CD4-positive, alpha-beta memory T cell (primary cell): ENCODE data around the gene GRIN1. TPM values are rescaled to one million over a fixed set of nuclear protein-coding genes. Genes with fewer than 3 reads are reported as not detected.

Source experiments
- CTCF ChIA-PET: fragments of 350-600 bp; sonication (Branson Sonifier 250); formaldehyde crosslinking; loops from one replicate; lab custom pipeline; 2021; ENCODE audit warnings: inconsistent platforms; ENCODE audit not compliant: partially characterized antibody; lab: Charles Lee
- POLR2A ChIA-PET: fragments of 350-600 bp; sonication (Branson Sonifier 250); formaldehyde crosslinking; loops from one replicate; lab custom pipeline; 2021; ENCODE audit not compliant: partially characterized antibody; lab: Charles Lee
- DNase-seq, 5 donors: peaks; one replicate each; pipeline versions ENCODE4 v3.0.0 to v3.0.0-alpha.2; 2020 to 2022; ENCODE audit warnings: mixed read lengths in 1 of 5
- H3K27ac ChIP-seq: one replicate; pipeline ENCODE4 v1.7.0; 2013; ENCODE audit warnings: low read depth, low read length
- H3K27me3 ChIP-seq: 2 replicates; pipeline ENCODE4 v1.7.0; 2013; ENCODE audit warnings: mild to moderate bottlenecking, low read length, moderate library complexity; ENCODE audit not compliant: insufficient read depth
- H3K36me3 ChIP-seq: 2 replicates; pipeline ENCODE4 v1.7.0; 2013; ENCODE audit warnings: mild to moderate bottlenecking, low read length, moderate library complexity; ENCODE audit not compliant: insufficient read depth
- H3K4me1 ChIP-seq: 2 replicates; pipeline ENCODE4 v1.7.0; 2013; ENCODE audit warnings: mild to moderate bottlenecking, low read length, moderate library complexity; ENCODE audit not compliant: insufficient read depth
- H3K4me3 ChIP-seq, 2 donors: one replicate each; pipeline ENCODE4 v1.7.0; 2013; ENCODE audit warnings: low read length in 2 of 2, mild to moderate bottlenecking in 1 of 2
- H3K9me3 ChIP-seq, 2 donors: one replicate each; pipeline ENCODE4 v1.7.0; 2013; ENCODE audit warnings: low read length in 2 of 2, control low read depth in 1 of 2; ENCODE audit not compliant: control insufficient read depth in 1 of 2
- H3K27ac Mint-ChIP-seq, 7 donors: one replicate each; pipeline ENCODE4 v1.8.0; 2020 to 2021; ENCODE audit warnings: mixed read lengths in 7 of 7, mild to moderate bottlenecking in 6 of 7, inconsistent platforms in 3 of 7, moderate library complexity in 3 of 7
- H3K27me3 Mint-ChIP-seq, 2 donors: one replicate each; pipeline ENCODE4 v1.8.0; 2020 to 2021; ENCODE audit warnings: mixed read lengths in 2 of 2
- H3K36me3 Mint-ChIP-seq, 2 donors: one replicate each; pipeline ENCODE4 v1.8.0; 2020 to 2021; ENCODE audit warnings: mixed read lengths in 2 of 2, inconsistent platforms in 1 of 2, mild to moderate bottlenecking in 1 of 2
- H3K4me1 Mint-ChIP-seq, 4 donors: one replicate each; pipeline ENCODE4 v1.8.0; 2020 to 2021; ENCODE audit warnings: mixed read lengths in 4 of 4, mild to moderate bottlenecking in 1 of 4
- H3K4me3 Mint-ChIP-seq, 8 donors: one replicate each; pipeline ENCODE4 v1.8.0; 2020 to 2021; ENCODE audit warnings: mixed read lengths in 8 of 8, mild to moderate bottlenecking in 7 of 8, moderate library complexity in 6 of 8, inconsistent platforms in 3 of 8
- H3K9me3 Mint-ChIP-seq, 8 donors: one replicate each; pipeline ENCODE4 v1.8.0; 2020 to 2021; ENCODE audit warnings: mixed read lengths in 8 of 8, mild to moderate bottlenecking in 5 of 8, inconsistent platforms in 3 of 8, moderate library complexity in 1 of 8
- intact Hi-C: fragments of 100-400 bp; cut with micrococcal nuclease; formaldehyde crosslinking; loops from one replicate; pipeline ENCODE4 v1.15.1; 2023
- polyA plus RNA-seq, 2 donors: library from polyadenylated mRNA; unstranded; fragments of 300-500 nt; fragmentation: Illumina TruSeq; gene quantifications; one replicate each; pipeline ENCODE4 v1.2.3, GENCODE V29; 2021
- total RNA-seq, 2 experiments: library from RNA; stranded (reverse); gene quantifications; one replicate each; pipeline ENCODE4 v1.2.3, GENCODE V29; 2021

Gene GRIN1
- total and polyA plus RNA-seq, 4 experiments from 2014 or later, result not detected

DNA sequence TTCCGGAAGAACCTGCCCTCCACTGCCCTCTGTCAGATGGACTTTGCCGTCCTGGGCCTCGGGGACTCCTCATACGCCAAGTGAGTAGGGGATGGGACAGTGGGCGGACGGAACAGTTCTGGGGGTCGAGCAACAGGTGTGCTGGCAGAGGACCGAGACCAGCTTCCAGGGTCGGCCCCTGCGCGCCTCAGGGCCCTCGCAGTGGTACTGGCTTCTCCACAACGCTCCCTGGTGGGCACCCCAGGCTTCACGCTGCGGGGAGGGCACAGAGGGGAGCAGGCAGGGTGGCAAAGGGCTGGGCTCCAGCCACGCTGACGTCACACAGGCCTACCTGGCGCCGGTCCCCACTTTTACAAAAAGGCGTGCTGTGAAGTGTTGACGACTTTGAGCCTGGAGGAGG, 73.6 kb downstream of the GRIN1 start:
- ChIA-PET CTCF (no interaction called here), POLR2A (no interaction called here)
- Histone ChIP-seq H3K4me3 (no peak overlapping the region), H3K27ac (no peak overlapping the region), H3K9me3 (no peaks in the 10 kb centered on the region), H3K36me3 (no peaks in the 10 kb centered on the region), H3K27me3 (no peaks in the 10 kb centered on the region), H3K4me1 (no peaks in the 10 kb centered on the region)
- Mint-ChIP-seq H3K27me3 (no peaks in the 10 kb centered on the region), H3K4me1 (peaks cover under 1 to 7% (median 5%) of the 10 kb centered on the region in 4 donors), H3K9me3 (no peaks in the 10 kb centered on the region), H3K4me3 (no peak overlapping the region), H3K27ac (no peak overlapping the region), H3K36me3 (peaks cover 2 to 6% of the 10 kb centered on the region in 2 donors)
- intact Hi-C loops, result no loop called here
- no peak for DNase-seq

DNA sequence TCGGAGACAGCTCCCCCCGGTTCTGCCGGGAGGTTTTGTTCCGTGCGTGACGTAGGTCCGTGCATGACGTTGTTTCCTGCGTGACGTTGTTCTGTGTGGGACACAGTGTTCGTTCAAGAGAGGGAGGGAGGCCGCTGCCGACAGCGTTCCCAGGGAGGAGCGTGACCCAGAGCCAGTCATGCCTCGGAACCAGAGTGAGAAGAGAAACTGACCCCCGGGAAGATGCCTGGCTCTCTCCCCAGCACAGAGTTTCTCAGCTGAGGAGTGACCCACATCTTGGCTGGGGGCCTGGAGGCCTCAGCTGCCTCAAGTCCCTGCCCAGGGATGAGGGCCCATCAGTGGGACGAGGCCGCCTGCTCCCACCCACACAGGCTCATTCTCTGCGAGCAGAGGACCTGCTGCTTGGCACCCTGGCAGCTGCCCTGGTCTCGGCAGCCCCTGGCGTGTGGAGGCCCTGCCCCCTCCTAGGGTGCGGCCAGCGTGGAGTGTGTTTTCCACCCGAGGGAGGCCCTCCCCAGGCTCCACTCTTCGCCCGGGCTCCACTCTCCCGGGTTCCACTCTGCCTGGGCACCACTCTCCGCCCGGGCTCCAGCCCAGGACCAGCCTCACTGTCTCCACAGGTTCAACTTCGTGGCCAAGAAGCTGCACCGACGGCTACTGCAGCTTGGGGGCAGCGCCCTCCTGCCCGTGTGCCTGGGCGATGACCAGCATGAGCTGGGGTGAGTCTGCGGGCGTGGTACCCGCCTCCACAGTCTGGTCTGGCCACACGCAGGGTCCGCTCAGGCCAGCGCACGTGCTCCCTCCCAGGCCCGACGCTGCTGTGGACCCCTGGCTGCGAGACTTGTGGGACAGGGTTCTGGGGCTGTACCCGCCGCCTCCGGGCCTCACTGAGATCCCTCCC, 74.5 kb downstream of the GRIN1 start:
- no peaks in the 10 kb centered on the region for H3K4me1 ChIP-seq
- Mint-ChIP-seq H3K27ac (peak overlapping the region in 1 of 7 donors; percentile 27), H3K36me3 (peaks cover 0 to 4% of the 10 kb centered on the region in 2 donors), H3K9me3 (no peaks in the 10 kb centered on the region), H3K4me3 (no peak overlapping the region), H3K27me3 (no peaks in the 10 kb centered on the region), H3K4me1 (peaks cover 0 to 4% (median 2%) of the 10 kb centered on the region in 4 donors)
- CTCF ChIA-PET, result no interaction called here
- POLR2A ChIA-PET, result interaction anchor here (1.6 kb wide), 1 partner anchor 8 kb away, joined by 7 read pairs; the partner anchor contains the start of genes NDOR1 and TMEM203
- no peak overlapping the region for H3K27ac ChIP-seq
- no peak for DNase-seq
- intact Hi-C loops, result no loop called here
- no peaks in the 10 kb centered on the region for H3K36me3 ChIP-seq
- H3K4me3 ChIP-seq, result no peak overlapping the region
- H3K9me3 ChIP-seq, result no peaks in the 10 kb centered on the region
- H3K27me3 ChIP-seq, result no peaks in the 10 kb centered on the region

DNA sequence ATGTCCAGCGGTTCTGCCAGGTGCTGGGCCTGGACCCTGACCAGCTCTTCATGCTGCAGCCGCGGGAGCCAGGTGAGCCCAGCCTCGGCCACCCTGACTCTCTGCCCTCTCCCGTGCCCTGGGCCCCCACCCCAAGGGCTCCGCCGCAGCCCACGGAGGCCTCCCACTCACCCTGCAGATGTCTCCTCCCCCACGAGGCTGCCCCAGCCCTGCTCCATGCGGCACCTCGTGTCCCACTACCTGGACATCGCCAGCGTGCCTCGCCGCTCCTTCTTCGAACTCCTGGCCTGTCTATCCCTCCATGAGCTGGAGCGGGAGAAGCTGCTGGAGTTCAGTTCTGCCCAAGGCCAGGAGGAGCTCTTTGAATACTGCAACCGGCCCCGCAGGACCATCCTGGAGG, 75.7 kb downstream of the GRIN1 start:
- Histone ChIP-seq H3K4me3 (no peak overlapping the region), H3K27ac (no peak overlapping the region), H3K36me3 (no peaks in the 10 kb centered on the region), H3K27me3 (no peaks in the 10 kb centered on the region), H3K4me1 (no peaks in the 10 kb centered on the region), H3K9me3 (no peaks in the 10 kb centered on the region)
- POLR2A ChIA-PET, result interaction anchor here (1.6 kb wide), 1 partner anchor 9 kb away, joined by 7 read pairs; the partner anchor contains the start of genes NDOR1 and TMEM203
- intact Hi-C loops, result no loop called here
- peaks cover 0 to 1% (median 0%) of the 10 kb centered on the region in 4 donors for H3K4me1 Mint-ChIP-seq
- CTCF ChIA-PET, result interaction anchor here (3.0 kb wide), 1 partner anchor 22 kb away, joined by 10 read pairs; no protein-coding TSS in a partner anchor
- no peaks in the 10 kb centered on the region for H3K9me3 Mint-ChIP-seq
- H3K27me3 Mint-ChIP-seq, result no peaks in the 10 kb centered on the region
- peak overlapping the region in 1 of 7 donors; percentile 27 for H3K27ac Mint-ChIP-seq
- no peaks in the 10 kb centered on the region for H3K36me3 Mint-ChIP-seq
- DNase-seq, result no peak
- H3K4me3 Mint-ChIP-seq, result no peak overlapping the region

- H3K27ac Mint-ChIP-seq, result peak overlapping the region in 1 of 7 donors; percentile 27
Measured at GRCh38 chr9:137215196-137215986, 76.4 kb downstream of the GRIN1 start.

GRCh38 chr9:137216188-137216965, 77.4 kb downstream of the GRIN1 start:
- CTCF ChIA-PET, result interaction anchor here (1.6 to 3.0 kb wide), 2 partner anchors 20 to 25 kb away, joined by 4 to 10 read pairs; no protein-coding TSS in a partner anchor
- H3K27ac Mint-ChIP-seq, result no peak overlapping the region
- H3K4me1 ChIP-seq, result no peaks in the 10 kb centered on the region
- H3K9me3 Mint-ChIP-seq, result no peaks in the 10 kb centered on the region
- no peak overlapping the region for H3K4me3 Mint-ChIP-seq
- intact Hi-C loops, result no loop called here
- H3K36me3 ChIP-seq, result no peaks in the 10 kb centered on the region
- no peaks in the 10 kb centered on the region for H3K27me3 Mint-ChIP-seq
- H3K4me3 ChIP-seq, result no peak overlapping the region
- POLR2A ChIA-PET, result interaction anchor here (0.8 to 2.0 kb wide), 3 partner anchors 16 to 104 kb away, joined by 3 to 7 read pairs (median 3); partner anchors contain the start of gene TPRN
- no peaks in the 10 kb centered on the region for H3K9me3 ChIP-seq
- no peak overlapping the region for H3K27ac ChIP-seq
- H3K4me1 Mint-ChIP-seq, result no peaks in the 10 kb centered on the region
- no peaks in the 10 kb centered on the region for H3K36me3 Mint-ChIP-seq
- no peaks in the 10 kb centered on the region for H3K27me3 ChIP-seq
- DNase-seq, result no peak

More at GRCh38 chr9:137215196-137215986, 76.4 kb downstream of the GRIN1 start:
- ChIA-PET CTCF (interaction anchor here (1.6 to 3.0 kb wide), 2 partner anchors 21 to 24 kb away, joined by 4 to 10 read pairs; no protein-coding TSS in a partner anchor), POLR2A (interaction anchor here (0.8 to 1.6 kb wide), 2 partner anchors 10 to 30 kb away, joined by 3 to 7 read pairs; partner anchors contain the start of genes NDOR1 and TMEM203)
- Histone ChIP-seq H3K36me3 (no peaks in the 10 kb centered on the region), H3K9me3 (no peaks in the 10 kb centered on the region), H3K27me3 (no peaks in the 10 kb centered on the region), H3K4me1 (no peaks in the 10 kb centered on the region), H3K4me3 (no peak overlapping the region), H3K27ac (no peak overlapping the region)
- no peaks in the 10 kb centered on the region for H3K27me3 Mint-ChIP-seq
- H3K36me3 Mint-ChIP-seq, result no peaks in the 10 kb centered on the region
- H3K4me3 Mint-ChIP-seq, result no peak overlapping the region
- DNase-seq, result no peak
- peaks cover 0 to 1% (median 0%) of the 10 kb centered on the region in 4 donors for H3K4me1 Mint-ChIP-seq
- intact Hi-C loops, result no loop called here
- H3K9me3 Mint-ChIP-seq, result no peaks in the 10 kb centered on the region

DNA sequence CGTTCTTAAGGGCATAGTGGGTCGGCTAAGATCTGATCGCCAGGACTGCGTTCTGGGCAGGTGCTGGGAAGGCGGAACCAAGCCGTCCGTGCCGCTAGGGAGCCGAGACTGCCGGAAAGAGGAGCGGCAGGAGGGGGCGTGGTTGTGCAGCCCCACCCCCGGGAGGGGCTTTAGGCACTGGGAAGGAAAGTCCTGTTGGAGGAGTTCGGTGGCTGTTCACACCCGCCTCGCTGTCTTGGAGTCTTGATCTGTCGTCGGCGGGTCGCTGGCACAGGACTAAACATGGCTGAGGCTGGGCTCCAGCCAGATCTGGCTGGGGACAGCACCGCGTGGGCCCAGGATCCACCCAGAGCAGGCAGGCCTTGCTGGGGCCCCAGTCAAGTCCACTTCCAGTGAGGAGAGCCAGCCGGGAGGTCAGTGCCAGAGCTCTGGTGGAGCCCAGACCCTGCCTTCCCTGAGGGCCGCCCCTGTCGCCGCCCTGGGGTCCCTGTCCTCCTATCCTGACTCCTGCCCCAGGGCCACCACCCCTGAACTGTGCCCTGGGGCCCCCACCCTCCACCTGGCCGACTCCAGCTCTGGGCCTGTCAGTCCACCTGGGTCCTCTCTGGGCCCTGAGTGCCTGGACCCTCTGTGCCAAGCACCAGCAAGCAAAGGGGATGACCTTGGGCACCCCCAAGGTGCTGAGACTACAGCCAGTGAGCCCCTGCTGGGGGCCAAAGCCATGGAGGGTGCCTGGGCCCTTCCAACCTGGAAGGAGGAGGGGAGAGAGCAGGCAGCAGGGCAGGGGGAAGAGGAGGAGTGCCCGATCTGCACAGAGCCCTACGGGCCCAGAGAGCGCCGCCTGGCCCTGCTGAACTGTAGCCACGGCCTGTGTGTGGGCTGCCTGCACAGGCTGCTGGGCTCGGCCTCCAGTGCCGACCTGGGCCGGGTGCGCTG, 78.6 kb downstream of the GRIN1 start:
- Histone ChIP-seq H3K36me3 (no peaks in the 10 kb centered on the region), H3K4me1 (peaks cover 2% of the 10 kb centered on the region), H3K27me3 (no peaks in the 10 kb centered on the region), H3K9me3 (no peaks in the 10 kb centered on the region), H3K4me3 (no peak overlapping the region), H3K27ac (no peak overlapping the region)
- DNase-seq, result no peak
- no peaks in the 10 kb centered on the region for H3K27me3 Mint-ChIP-seq
- ChIA-PET POLR2A (interaction anchor here (0.9 to 6.8 kb wide), 4 partner anchors 17 to 105 kb away, joined by 3 to 61 read pairs (median 5); partner anchors contain the start of genes ANAPC2, SSNA1 and TPRN), CTCF (no interaction called here)
- H3K9me3 Mint-ChIP-seq, result no peaks in the 10 kb centered on the region
- H3K4me1 Mint-ChIP-seq, result no peaks in the 10 kb centered on the region
- no peaks in the 10 kb centered on the region for H3K36me3 Mint-ChIP-seq
- peak overlapping the region in 1 of 8 donors; percentile 10 for H3K4me3 Mint-ChIP-seq
- no peak overlapping the region for H3K27ac Mint-ChIP-seq
- intact Hi-C loops, result no loop called here
